ENCODE measurements around the gene SPATA9. TPM values are rescaled to one million over a fixed set of nuclear protein-coding genes. Genes with fewer than 3 reads are reported as not detected.

The SPATA9 gene
- total and polyA plus RNA-seq, 12 donors, result 0.13 to 0.59 TPM; not detected in 10

- Histone ChIP-seq H3K9me3 (no peaks in the 10 kb centered on the region), H3K4me1 (peaks cover 0 to 68% (median 53%) of the 10 kb centered on the region in 9 donors), H3K4me3 (no peak overlapping the region), H3K36me3 (no peaks in the 10 kb centered on the region), H3K27ac (peak overlapping the region in 6 of 10 donors; percentile 5 to 92 (median 50)), H3K27me3 (peaks cover 0 to 9% (median 0%) of the 10 kb centered on the region in 7 donors)
- no peak for ATAC-seq
- TF ChIP-seq CTCF (IDR thresholded peaks at IDR 0.05), result no peak
- intact Hi-C loops (cut with DNase I), result loop anchor here in 1 of 10 donors (10.0 kb wide), 1 partner anchor 63 kb away; no protein-coding TSS in a partner anchor
- no peak for DNase-seq
- WGBS, 2 donors, result 72 to 80% methylated on average over 2 of the region's 2 CpGs
Measured at GRCh38 chr5:95727764-95728191, 45.0 kb upstream of the SPATA9 start.

- H3K36me3 ChIP-seq, result no peaks in the 10 kb centered on the region
- peaks cover 0 to 68% (median 59%) of the 10 kb centered on the region in 9 donors for H3K4me1 ChIP-seq
- H3K27me3 ChIP-seq, result peaks cover 0 to 6% (median 0%) of the 10 kb centered on the region in 7 donors
- ATAC-seq (no peak), DNase-seq (no peak)
- H3K27ac ChIP-seq, result peak overlapping the region in 8 of 10 donors; percentile 12 to 70 (median 34)
- no peak overlapping the region for H3K4me3 ChIP-seq
- no peaks in the 10 kb centered on the region for H3K9me3 ChIP-seq
- 62 to 73% methylated on average over 5 of the region's 5 CpGs for WGBS, 2 donors
- no peak for TF ChIP-seq CTCF (IDR thresholded peaks at IDR 0.05)
- intact Hi-C loops (cut with DNase I), result loop anchor here in 1 of 10 donors (10.0 kb wide), 1 partner anchor 62 kb away; no protein-coding TSS in a partner anchor
Measured at GRCh38 chr5:95726811-95727763, 44.3 kb upstream of the SPATA9 start.

- intact Hi-C loops (cut with DNase I), result loop anchor here in 1 of 10 donors (10.0 kb wide), 1 partner anchor 61 kb away; no protein-coding TSS in a partner anchor
- DNase-seq (no peak), ATAC-seq (no peak)
- Histone ChIP-seq H3K4me1 (peaks cover 0 to 74% (median 67%) of the 10 kb centered on the region in 9 donors), H3K36me3 (no peaks in the 10 kb centered on the region), H3K4me3 (no peak overlapping the region), H3K27me3 (no peaks in the 10 kb centered on the region), H3K9me3 (no peaks in the 10 kb centered on the region), H3K27ac (peak overlapping the region in 5 of 10 donors; percentile 27 to 70 (median 67))
- TF ChIP-seq CTCF (IDR thresholded peaks at IDR 0.05), result no peak
- 64 to 77% methylated on average over 4 of the region's 4 CpGs for WGBS, 2 donors
Measured at GRCh38 chr5:95725937-95726810, 43.4 kb upstream of the SPATA9 start.
